Keratinocyte (primary cell): ENCODE measurements around the gene CEP170B.
"Not testable (repeated sequence)": the region's sequence is repeated elsewhere in the genome, so short reads cannot be mapped to it uniquely, and the experiment has no call there.

Experiments
- EZH2 ChIP-seq: IDR thresholded peaks from one replicate; pipeline ENCODE4 v1.6.1; 2012; ENCODE audit warnings: inconsistent platforms, mild to moderate bottlenecking, low read length, moderate library complexity
- TF ChIP-seq, protein P1 (sequence below), 3 experiments: IDR thresholded peaks in 1 of 3; conservative IDR thresholded peaks in 1 of 3; optimal IDR thresholded peaks in 1 of 3; 2 replicates in 2 of 3; 3 replicates in 1 of 3; pipeline versions ENCODE3 to v1.5.1; 2011; ENCODE audit warnings: low read length in 3 of 3, mild to moderate bottlenecking in 3 of 3, moderate library complexity in 2 of 3, control low read depth in 1 of 3, inconsistent platforms in 1 of 3; ENCODE audit not compliant: insufficient read depth in 2 of 3; ENCODE audit errors: extremely low read depth in 1 of 3

DNA sequence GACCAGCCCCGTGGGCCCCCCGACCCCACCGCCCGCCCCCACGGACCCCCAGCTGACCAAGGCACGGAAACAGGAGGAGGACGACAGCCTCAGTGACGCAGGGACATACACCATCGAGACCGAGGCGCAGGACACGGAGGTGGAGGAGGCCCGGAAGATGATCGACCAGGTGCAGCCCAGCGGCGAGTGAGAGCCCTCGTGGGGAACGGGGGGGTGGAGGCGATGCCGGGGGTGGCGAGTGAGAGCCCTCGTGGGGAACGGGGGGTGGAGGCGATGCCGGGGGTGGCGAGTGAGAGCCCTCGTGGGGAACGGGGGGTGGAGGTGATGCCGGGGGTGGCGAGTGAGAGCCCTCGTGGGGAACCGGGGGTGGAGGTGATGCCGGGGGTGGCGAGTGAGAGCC is 19.3 kb downstream of the CEP170B start:
- TF ChIP-seq, protein P1, sequence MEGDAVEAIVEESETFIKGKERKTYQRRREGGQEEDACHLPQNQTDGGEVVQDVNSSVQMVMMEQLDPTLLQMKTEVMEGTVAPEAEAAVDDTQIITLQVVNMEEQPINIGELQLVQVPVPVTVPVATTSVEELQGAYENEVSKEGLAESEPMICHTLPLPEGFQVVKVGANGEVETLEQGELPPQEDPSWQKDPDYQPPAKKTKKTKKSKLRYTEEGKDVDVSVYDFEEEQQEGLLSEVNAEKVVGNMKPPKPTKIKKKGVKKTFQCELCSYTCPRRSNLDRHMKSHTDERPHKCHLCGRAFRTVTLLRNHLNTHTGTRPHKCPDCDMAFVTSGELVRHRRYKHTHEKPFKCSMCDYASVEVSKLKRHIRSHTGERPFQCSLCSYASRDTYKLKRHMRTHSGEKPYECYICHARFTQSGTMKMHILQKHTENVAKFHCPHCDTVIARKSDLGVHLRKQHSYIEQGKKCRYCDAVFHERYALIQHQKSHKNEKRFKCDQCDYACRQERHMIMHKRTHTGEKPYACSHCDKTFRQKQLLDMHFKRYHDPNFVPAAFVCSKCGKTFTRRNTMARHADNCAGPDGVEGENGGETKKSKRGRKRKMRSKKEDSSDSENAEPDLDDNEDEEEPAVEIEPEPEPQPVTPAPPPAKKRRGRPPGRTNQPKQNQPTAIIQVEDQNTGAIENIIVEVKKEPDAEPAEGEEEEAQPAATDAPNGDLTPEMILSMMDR (optimal IDR thresholded peaks at IDR 0.05 in 1 of 3, IDR thresholded peaks at IDR 0.05 in 1 of 3, conservative IDR thresholded peaks at IDR 0.05 in 1 of 3; ENCODE audit: extremely low read depth in 1 of 3, insufficient read depth in 2 of 3, low read length in 3 of 3), result not testable (repeated sequence)
- not testable (repeated sequence) for TF ChIP-seq EZH2
